ENCODE results near the gene PDE6D.

DNA sequence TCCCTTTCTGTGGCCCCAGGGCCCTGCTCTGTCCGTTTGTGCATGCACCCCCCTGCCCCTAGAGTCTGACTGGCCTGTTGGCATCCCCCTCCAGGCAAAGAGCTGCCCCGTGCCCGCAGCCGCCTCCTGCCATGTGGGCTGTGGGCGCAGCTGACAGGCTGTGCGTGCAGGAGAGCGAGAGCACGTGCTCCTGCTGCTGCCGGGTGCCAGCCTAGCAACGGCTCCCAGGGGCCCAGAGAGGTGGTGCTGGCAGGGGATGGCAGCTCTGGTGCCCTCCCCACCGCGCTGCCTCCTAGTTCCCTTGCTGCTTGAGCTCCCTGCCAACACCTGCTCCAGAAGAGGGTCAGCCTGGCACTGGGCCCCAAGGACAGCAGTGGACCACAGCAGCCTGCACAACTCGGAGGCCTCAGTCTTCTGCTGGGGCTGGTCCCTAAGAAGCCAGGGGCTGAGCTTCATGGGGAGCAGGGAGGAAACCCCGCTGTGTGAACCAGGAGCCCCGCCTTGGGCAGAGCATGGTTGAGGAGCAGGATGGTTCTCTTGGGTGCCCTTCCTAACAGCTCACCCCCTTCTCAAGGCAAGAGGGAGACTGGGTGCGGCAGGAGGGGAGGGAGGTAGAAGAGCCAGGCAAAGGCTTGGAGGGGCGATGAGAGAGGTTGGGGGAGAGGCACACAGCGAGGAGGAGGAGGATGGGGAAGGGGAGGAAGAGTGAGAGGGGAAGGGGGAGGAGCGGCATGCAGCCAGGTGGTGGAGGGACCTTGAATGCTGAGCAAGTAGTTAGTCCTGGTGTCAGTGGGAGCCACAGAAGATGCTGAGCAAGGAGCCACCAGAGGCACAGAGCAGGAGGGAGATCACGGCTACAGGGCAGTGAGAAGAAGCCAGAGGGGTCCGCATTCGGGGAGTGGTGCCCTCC lies 96.5 kb downstream of the PDE6D start:
- TF ChIP-seq, protein P1, sequence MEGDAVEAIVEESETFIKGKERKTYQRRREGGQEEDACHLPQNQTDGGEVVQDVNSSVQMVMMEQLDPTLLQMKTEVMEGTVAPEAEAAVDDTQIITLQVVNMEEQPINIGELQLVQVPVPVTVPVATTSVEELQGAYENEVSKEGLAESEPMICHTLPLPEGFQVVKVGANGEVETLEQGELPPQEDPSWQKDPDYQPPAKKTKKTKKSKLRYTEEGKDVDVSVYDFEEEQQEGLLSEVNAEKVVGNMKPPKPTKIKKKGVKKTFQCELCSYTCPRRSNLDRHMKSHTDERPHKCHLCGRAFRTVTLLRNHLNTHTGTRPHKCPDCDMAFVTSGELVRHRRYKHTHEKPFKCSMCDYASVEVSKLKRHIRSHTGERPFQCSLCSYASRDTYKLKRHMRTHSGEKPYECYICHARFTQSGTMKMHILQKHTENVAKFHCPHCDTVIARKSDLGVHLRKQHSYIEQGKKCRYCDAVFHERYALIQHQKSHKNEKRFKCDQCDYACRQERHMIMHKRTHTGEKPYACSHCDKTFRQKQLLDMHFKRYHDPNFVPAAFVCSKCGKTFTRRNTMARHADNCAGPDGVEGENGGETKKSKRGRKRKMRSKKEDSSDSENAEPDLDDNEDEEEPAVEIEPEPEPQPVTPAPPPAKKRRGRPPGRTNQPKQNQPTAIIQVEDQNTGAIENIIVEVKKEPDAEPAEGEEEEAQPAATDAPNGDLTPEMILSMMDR (IDR thresholded peaks at IDR 0.05) = no peak
- TF ChIP-seq POLR2A (IDR thresholded peaks at IDR 0.05) = no peak
